ENCODE data around the gene MCUB. TPM values are rescaled to one million over a fixed set of nuclear protein-coding genes. Genes with fewer than 3 reads are reported as not detected.

The MCUB gene
- total and polyA plus RNA-seq, 4 donors, result 1.3 to 4.9 (median 1.9) TPM

DNA sequence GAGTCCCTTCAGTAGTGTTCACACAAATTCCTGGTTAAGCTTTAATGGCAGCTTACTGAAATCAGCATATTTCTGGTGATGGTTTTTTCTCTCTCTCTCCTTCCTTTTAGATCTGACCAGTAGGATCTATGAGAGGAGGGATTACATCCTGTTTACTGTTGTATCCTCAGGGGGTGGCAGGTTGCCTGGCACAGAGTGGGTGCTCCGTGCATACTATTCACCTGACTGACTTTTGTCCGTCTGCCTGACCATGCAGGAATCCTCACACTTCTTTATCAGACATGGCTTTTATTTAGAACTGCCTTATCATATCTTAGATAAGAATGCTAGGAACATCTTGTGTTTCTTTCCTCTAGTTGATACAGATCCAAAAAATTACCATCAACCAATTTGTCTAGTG is 29.6 kb downstream of the MCUB start:
- TF ChIP-seq HNF4A (conservative IDR thresholded peaks at IDR 0.05) (no peak), HNF4G (IDR thresholded peaks at IDR 0.05) (no peak), TAF1 (conservative IDR thresholded peaks at IDR 0.05) (no peak), RAD21 (IDR thresholded peaks at IDR 0.05) (no peak), EGR1 (IDR thresholded peaks at IDR 0.05; ENCODE audit: low read depth in 2 of 2) (no peak), JUND (IDR thresholded peaks at IDR 0.05) (no peak), YY1 (IDR thresholded peaks at IDR 0.05) (no peak), FOXA1 (IDR thresholded peaks at IDR 0.05) (no peak), NR2F2 (IDR thresholded peaks at IDR 0.05) (no peak), SP1 (IDR thresholded peaks at IDR 0.05) (no peak), GABPA (IDR thresholded peaks at IDR 0.05 in 1 of 2, conservative IDR thresholded peaks at IDR 0.05 in 1 of 2) (no peak), FOXA2 (IDR thresholded peaks at IDR 0.05) (no peak), RXRA (IDR thresholded peaks at IDR 0.05) (no peak)
- TF ChIP-seq, protein P1, sequence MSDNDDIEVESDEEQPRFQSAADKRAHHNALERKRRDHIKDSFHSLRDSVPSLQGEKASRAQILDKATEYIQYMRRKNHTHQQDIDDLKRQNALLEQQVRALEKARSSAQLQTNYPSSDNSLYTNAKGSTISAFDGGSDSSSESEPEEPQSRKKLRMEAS (IDR thresholded peaks at IDR 0.05), result no peak
- TF ChIP-seq, protein P2, sequence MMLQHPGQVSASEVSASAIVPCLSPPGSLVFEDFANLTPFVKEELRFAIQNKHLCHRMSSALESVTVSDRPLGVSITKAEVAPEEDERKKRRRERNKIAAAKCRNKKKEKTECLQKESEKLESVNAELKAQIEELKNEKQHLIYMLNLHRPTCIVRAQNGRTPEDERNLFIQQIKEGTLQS (IDR thresholded peaks at IDR 0.05), result no peak
- TF ChIP-seq, protein P3, sequence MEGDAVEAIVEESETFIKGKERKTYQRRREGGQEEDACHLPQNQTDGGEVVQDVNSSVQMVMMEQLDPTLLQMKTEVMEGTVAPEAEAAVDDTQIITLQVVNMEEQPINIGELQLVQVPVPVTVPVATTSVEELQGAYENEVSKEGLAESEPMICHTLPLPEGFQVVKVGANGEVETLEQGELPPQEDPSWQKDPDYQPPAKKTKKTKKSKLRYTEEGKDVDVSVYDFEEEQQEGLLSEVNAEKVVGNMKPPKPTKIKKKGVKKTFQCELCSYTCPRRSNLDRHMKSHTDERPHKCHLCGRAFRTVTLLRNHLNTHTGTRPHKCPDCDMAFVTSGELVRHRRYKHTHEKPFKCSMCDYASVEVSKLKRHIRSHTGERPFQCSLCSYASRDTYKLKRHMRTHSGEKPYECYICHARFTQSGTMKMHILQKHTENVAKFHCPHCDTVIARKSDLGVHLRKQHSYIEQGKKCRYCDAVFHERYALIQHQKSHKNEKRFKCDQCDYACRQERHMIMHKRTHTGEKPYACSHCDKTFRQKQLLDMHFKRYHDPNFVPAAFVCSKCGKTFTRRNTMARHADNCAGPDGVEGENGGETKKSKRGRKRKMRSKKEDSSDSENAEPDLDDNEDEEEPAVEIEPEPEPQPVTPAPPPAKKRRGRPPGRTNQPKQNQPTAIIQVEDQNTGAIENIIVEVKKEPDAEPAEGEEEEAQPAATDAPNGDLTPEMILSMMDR (IDR thresholded peaks at IDR 0.05; ENCODE audit: low read depth, low read length, missing input control), result no peak
- TF ChIP-seq, protein P4, sequence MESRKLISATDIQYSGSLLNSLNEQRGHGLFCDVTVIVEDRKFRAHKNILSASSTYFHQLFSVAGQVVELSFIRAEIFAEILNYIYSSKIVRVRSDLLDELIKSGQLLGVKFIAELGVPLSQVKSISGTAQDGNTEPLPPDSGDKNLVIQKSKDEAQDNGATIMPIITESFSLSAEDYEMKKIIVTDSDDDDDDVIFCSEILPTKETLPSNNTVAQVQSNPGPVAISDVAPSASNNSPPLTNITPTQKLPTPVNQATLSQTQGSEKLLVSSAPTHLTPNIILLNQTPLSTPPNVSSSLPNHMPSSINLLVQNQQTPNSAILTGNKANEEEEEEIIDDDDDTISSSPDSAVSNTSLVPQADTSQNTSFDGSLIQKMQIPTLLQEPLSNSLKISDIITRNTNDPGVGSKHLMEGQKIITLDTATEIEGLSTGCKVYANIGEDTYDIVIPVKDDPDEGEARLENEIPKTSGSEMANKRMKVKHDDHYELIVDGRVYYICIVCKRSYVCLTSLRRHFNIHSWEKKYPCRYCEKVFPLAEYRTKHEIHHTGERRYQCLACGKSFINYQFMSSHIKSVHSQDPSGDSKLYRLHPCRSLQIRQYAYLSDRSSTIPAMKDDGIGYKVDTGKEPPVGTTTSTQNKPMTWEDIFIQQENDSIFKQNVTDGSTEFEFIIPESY (IDR thresholded peaks at IDR 0.05), result no peak
- H3K9ac ChIP-seq (ENCODE audit: low read depth in 1 of 2, low read length in 2 of 2), result no peak overlapping the region
- 72% methylated on average over 2 of the region's 2 CpGs for WGBS
- no peaks in the 10 kb centered on the region for H3K27me3 ChIP-seq (ENCODE audit: control insufficient read depth in 4 of 4, insufficient read depth in 4 of 4, low read length in 3 of 4)
- no peaks in the 10 kb centered on the region for H3K9me3 ChIP-seq (ENCODE audit: control insufficient read depth in 4 of 4, low read length in 3 of 4)
- DNase-seq (ENCODE audit: low spot score), result no peak
- no peak overlapping the region for H3K27ac ChIP-seq (ENCODE audit: low read depth in 1 of 2, low read length in 2 of 2)
- H3K4me3 ChIP-seq (ENCODE audit: low read depth in 1 of 3, low read length in 3 of 3), result no peak overlapping the region
- no peaks in the 10 kb centered on the region for H3K4me1 ChIP-seq (ENCODE audit: control insufficient read depth in 4 of 4, insufficient read depth in 4 of 4, low read length in 3 of 4)
- no peaks in the 10 kb centered on the region for H3K36me3 ChIP-seq (ENCODE audit: control insufficient read depth in 4 of 4, insufficient read depth in 3 of 4, low read depth in 1 of 4, low read length in 3 of 4)

DNA sequence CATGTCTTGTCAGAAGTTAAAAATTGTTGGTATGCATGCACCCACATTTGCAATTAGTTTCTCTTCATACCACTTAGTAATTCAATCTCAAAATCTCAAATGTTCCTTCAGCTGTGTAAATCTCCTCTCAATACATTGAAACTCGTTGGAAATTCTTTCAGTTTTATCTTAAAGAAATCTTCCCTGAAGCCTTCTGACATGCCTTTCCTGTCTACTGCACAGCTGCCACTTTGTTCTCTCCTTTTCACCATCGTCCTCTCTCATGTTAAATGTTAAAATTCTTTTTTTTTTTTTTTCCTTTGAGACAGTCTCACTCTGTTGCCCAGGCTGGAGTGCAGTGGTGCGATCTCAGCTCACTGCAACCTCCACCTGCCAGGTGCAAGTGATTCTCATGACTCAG is 30.9 kb downstream of the MCUB start:
- Histone ChIP-seq H3K9me3 (ENCODE audit: control insufficient read depth in 4 of 4, low read length in 3 of 4) (no peaks in the 10 kb centered on the region), H3K9ac (ENCODE audit: low read depth in 1 of 2, low read length in 2 of 2) (no peak overlapping the region), H3K27ac (ENCODE audit: low read depth in 1 of 2, low read length in 2 of 2) (no peak overlapping the region), H3K27me3 (ENCODE audit: control insufficient read depth in 4 of 4, insufficient read depth in 4 of 4, low read length in 3 of 4) (no peaks in the 10 kb centered on the region), H3K36me3 (ENCODE audit: control insufficient read depth in 4 of 4, insufficient read depth in 3 of 4, low read depth in 1 of 4, low read length in 3 of 4) (no peaks in the 10 kb centered on the region), H3K4me3 (ENCODE audit: low read depth in 1 of 3, low read length in 3 of 3) (no peak overlapping the region), H3K4me1 (ENCODE audit: control insufficient read depth in 4 of 4, insufficient read depth in 4 of 4, low read length in 3 of 4) (no peaks in the 10 kb centered on the region)
- WGBS, result 76% methylated on average over 3 of the region's 3 CpGs
- DNase-seq (ENCODE audit: low spot score), result no peak
- TF ChIP-seq NR2F2 (IDR thresholded peaks at IDR 0.05), result no peak
- TF ChIP-seq GABPA (IDR thresholded peaks at IDR 0.05 in 1 of 2, conservative IDR thresholded peaks at IDR 0.05 in 1 of 2), result no peak
- TF ChIP-seq, protein P4 (IDR thresholded peaks at IDR 0.05), result no peak
- TF ChIP-seq FOXA2 (IDR thresholded peaks at IDR 0.05), result no peak
- TF ChIP-seq RXRA (IDR thresholded peaks at IDR 0.05), result no peak
- no peak for TF ChIP-seq SP1 (IDR thresholded peaks at IDR 0.05)
- TF ChIP-seq, protein P1 (IDR thresholded peaks at IDR 0.05), result no peak
- no peak for TF ChIP-seq HNF4A (conservative IDR thresholded peaks at IDR 0.05)
- no peak for TF ChIP-seq TAF1 (conservative IDR thresholded peaks at IDR 0.05)
- TF ChIP-seq, protein P2 (IDR thresholded peaks at IDR 0.05), result no peak
- no peak for TF ChIP-seq RAD21 (IDR thresholded peaks at IDR 0.05)
- TF ChIP-seq EGR1 (IDR thresholded peaks at IDR 0.05; ENCODE audit: low read depth in 2 of 2), result no peak
- no peak for TF ChIP-seq YY1 (IDR thresholded peaks at IDR 0.05)
- no peak for TF ChIP-seq FOXA1 (IDR thresholded peaks at IDR 0.05)
- no peak for TF ChIP-seq HNF4G (IDR thresholded peaks at IDR 0.05)
- TF ChIP-seq, protein P3 (IDR thresholded peaks at IDR 0.05; ENCODE audit: low read depth, low read length, missing input control), result no peak
- TF ChIP-seq JUND (IDR thresholded peaks at IDR 0.05), result no peak
